Cardiac septum (tissue), 1 donor: ENCODE data around the gene NKAPD1. TPM values are rescaled to one million over a fixed set of nuclear protein-coding genes. Genes with fewer than 3 reads are reported as not detected.
"Not testable (repeated sequence)": the region's sequence is repeated elsewhere in the genome, so short reads cannot be mapped to it uniquely, and the experiment has no call there.

ENCODE experiments used
- DNase-seq: peaks from one replicate; pipeline ENCODE4 v3.0.0-alpha.2; 2020; ENCODE audit warnings: low spot score
- intact Hi-C: fragments of 100-400 bp; cut with DNase I; formaldehyde crosslinking; loops from one replicate; pipeline ENCODE4 v1.14.0; 2022
- long read RNA-seq: library from polyadenylated mRNA; unstranded; transcript quantifications from one replicate; pipeline ENCODE4 v2.0.0, GENCODE V29; 2021
- total RNA-seq: library from RNA; stranded (reverse); fragmentation: NEBNext Ultra II Directional; extraction: Animal tissue kit (Norgen Biotek cat#: 25700); gene quantifications from one replicate; pipeline ENCODE4 v1.2.1, GENCODE V29; 2021
- donor health status: DM: no; HTN: no; CAD: no.

Gene NKAPD1
- total RNA-seq: 9.7 TPM
- long read RNA-seq, partial matches to known transcripts: 1 of 3 reads
- long read RNA-seq, other reads (novel, unspliced or antisense): 2 of 3 reads

DNA sequence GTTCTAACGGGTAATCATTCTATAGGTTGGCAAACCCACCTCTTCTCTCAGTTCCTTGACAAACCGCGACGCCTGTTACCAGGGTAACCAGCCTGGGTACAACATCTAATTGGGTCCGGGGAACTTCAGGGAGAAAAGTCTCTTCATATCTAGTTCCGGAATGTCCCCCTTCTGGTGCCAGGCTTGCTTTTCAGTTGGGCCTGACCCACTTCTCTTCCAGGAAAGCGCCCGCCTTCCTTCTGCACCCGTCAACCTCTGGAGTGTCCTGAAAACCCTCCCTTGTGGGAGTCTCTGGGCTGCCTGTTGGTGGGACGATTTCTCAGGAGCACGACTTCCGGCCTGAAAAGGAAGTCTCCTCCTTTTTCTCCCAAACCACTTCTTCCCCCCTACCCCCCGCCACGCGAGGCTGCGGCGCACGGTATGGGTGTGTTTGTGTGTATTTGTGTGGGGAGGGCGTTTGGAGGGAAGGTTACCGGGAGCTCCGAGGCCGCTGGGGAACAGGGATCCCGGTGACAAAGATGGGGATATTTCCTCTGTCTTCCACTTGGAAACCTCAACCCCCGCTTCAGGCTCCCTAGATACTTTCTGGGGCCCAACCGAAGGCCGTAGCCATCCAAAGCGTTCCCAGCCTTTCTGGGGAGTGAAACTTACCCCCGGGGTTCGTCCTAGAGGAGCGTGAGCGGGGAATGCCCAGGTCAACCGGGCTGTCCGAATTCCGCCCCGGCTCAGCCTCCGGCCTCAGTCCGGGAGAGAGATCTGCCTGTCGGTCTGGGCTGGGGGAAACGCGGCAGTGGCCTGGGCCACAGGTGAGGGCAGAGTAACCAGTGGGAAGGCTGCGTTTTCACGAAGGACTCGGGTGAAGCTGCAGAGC lies at the start of gene NKAPD1, which contains the start of gene PIH1D2:
NKAPD1 (plus strand) TSS at position 359 of the 871 bp plus-strand sequence. CDS start 1,276 bp downstream, outside the sequence.
PIH1D2 (minus strand) TSS at position 77 of the 871 bp plus-strand sequence. CDS start 843 bp downstream, outside the sequence.
- peak; percentile 87 for DNase-seq
- intact Hi-C loops: loop anchor here (5.0 kb wide), 1 partner anchor 197 kb away; the partner anchor contains the start of genes CFAP68 and FDXACB1

DNA sequence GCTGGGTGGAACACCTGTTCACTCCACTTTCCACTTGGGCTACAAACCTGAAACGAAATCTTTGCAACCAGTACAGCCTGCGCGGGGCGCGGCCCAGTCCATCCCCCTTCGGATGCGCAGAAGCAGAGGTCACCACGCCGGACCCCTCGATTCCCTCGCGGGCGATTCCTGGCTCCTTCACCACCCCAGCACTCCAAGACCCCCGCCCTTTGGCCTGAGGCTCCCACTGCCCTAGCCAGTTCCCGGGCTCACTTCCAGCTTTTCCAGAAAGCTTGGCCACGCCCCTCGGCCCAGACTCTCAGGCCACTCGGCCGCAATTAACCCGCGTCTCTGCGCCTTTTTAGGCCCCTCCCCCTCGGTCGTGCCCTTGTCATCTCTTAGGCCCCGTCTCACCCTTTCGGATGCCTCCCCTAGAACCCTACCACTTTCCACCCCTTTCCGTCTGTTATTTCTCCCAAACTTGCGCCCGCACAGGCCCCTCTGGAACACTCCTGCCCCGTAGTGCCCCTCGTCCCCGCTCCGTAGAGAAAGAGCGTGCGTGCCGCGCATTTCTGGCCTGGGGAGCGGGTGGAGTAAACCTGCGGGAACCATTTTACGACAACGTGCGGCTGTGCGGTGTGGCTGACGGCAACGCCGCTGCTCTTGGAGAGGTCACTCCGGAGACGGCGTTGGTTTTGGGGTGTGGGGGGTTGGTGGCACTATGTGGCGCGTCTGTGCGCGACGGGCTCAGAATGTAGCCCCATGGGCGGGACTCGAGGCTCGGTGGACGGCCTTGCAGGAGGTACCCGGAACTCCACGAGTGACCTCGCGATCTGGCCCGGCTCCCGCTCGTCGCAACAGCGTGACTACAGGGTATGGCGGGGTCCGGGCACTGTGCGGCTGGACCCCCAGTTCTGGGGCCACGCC lies 49.1 kb upstream of the NKAPD1 start, which contains the start of gene DLAT:
DLAT (plus strand) TSS at position 636 of the 906 bp plus-strand sequence; CDS start at position 701, 65 bp downstream.
- intact Hi-C loops: no loop called here
- peak; percentile 94 for DNase-seq

DNA sequence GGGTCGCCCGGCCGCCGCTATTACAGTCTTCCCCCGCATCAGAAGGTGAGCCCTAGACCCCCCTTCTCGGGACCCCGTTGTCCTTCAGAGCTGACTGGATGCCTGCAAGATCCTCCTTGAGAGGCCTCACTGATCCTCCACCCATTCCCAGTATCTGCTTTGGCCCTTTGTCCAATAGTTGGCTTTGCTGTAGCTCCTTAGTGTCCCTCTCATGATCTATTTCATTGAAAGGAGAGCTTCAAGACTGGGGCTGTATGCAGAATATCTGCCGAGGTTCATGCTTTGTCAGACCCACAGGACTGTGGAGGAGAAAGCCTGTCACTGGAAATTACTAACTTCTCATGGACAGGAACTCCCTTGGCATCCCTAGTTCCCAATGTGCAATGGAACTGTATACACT lies 48.4 kb upstream of the NKAPD1 start:
- intact Hi-C loops: no loop called here
- no peak for DNase-seq

GRCh38 chr11:112026784-112027410 lies 47.2 kb upstream of the NKAPD1 start:
- DNase-seq, intact Hi-C loops: not testable (repeated sequence)

DNA sequence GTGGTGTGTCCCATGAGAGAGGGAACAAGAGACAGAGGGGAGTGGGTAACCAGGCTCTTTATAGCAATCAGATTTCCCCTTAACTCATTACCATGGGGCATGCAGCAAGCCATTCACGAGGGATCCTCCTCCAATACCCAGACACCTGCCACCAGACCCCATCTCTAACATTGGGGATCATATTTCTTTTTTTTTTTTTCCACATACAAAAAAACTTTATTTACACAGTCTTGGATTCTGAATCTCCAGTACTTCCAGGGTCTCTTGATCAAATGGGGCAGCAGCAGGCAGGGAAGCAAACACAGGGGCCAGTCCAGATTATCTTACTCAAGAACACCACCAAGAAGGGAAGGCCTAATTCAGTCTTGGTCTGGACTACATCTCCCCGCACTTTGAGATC lies 44.6 kb upstream of the NKAPD1 start:
- no peak for DNase-seq
- intact Hi-C loops: no loop called here

- intact Hi-C loops: no loop called here
- no peak for DNase-seq
Observed at GRCh38 chr11:112033902-112034301, 40.2 kb upstream of the NKAPD1 start.

GRCh38 chr11:112037527-112037926 lies 36.6 kb upstream of the NKAPD1 start:
- DNase-seq: no peak
- intact Hi-C loops: no loop called here

- no peak for DNase-seq
- intact Hi-C loops: no loop called here
Observed at GRCh38 chr11:112042161-112042960, 31.7 kb upstream of the NKAPD1 start.

- no peak for DNase-seq
- intact Hi-C loops: no loop called here
Observed at GRCh38 chr11:112042961-112043304, 31.2 kb upstream of the NKAPD1 start.

- intact Hi-C loops: no loop called here
Observed at GRCh38 chr11:112044961-112045360, 29.1 kb upstream of the NKAPD1 start.

GRCh38 chr11:112046647-112047046 lies 27.5 kb upstream of the NKAPD1 start:
- not testable (repeated sequence) for DNase-seq

More at GRCh38 chr11:112044961-112045360, 29.1 kb upstream of the NKAPD1 start:
- no peak for DNase-seq

GRCh38 chr11:112048256-112048655 lies 25.8 kb upstream of the NKAPD1 start:
- intact Hi-C loops: not testable (repeated sequence)

More at GRCh38 chr11:112046647-112047046, 27.5 kb upstream of the NKAPD1 start:
- intact Hi-C loops: not testable (repeated sequence)

GRCh38 chr11:112049777-112050176 lies 24.3 kb upstream of the NKAPD1 start:
- intact Hi-C loops: no loop called here

More at GRCh38 chr11:112048256-112048655, 25.8 kb upstream of the NKAPD1 start:
- not testable (repeated sequence) for DNase-seq

GRCh38 chr11:112050721-112051120 lies 23.4 kb upstream of the NKAPD1 start:
- no peak for DNase-seq
- intact Hi-C loops: no loop called here

More at GRCh38 chr11:112049777-112050176, 24.3 kb upstream of the NKAPD1 start:
- no peak for DNase-seq

- intact Hi-C loops: no loop called here
- no peak for DNase-seq
Observed at GRCh38 chr11:112051768-112052167, 22.3 kb upstream of the NKAPD1 start.

DNA sequence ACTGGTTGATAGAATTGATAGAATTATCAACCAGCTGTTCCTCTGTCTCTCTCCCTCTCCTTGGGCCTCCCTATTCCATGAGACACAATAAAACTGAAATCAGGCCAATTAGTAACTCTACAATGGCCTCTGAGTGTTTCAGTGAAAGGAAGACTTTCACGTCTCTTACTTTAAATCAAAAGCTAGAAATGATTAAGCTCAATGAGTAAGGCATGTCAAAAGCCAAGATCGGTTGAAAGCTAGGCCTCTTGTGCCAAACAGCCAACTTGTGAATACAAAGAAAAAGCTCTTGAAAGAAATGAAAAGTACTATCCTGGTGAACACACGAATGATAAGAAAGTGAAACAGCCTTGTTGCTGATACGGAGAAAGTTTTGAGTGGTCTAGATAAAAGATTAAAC lies 16.9 kb upstream of the NKAPD1 start:
- DNase-seq: no peak
- intact Hi-C loops: no loop called here

GRCh38 chr11:112058103-112058502 lies 16.0 kb upstream of the NKAPD1 start:
- no peak for DNase-seq
- intact Hi-C loops: no loop called here

DNA sequence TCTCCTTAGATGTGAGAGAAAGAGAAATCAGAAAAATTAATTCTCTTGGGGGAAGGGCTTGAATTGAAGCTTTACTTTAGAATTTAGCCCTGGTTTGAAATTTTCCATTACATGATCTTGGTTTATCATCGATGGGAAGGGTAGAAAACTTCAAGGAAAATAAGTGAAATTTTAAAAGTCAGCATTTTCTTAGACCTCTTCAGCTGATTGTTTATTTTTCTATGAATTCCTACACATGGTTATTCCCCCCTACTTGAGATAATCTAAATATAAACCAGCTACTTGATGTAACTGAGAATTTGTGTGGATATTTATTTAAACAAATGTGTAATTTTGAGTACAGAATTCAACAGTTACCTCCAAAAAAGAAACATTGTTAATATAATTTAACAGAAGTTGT lies 11.2 kb upstream of the NKAPD1 start:
- intact Hi-C loops: no loop called here

More for the DNA sequence above, 11.2 kb upstream of the NKAPD1 start:
- DNase-seq: no peak
